MM.1S (cell line): Measurements from ENCODE around the gene AK8.
A peak's percentile ranks its signal among the peaks of the same experiment; 100 is the strongest.

ENCODE experiments used
- DNase-seq: peaks from one replicate; pipeline ENCODE4 v3.0.0-alpha.2; 2015
- H2AFZ ChIP-seq: fragments of 300-600 bp; sonication (generic); 2 replicates; pipeline ENCODE4 v1.6.0; 2016; ENCODE audit warnings: antibody characterized with exemption, low read length
- H3F3A ChIP-seq: fragments of 300-600 bp; sonication (generic); 2 replicates; pipeline ENCODE4 v1.6.1; 2016; ENCODE audit warnings: mild to moderate bottlenecking, antibody characterized with exemption, low read length, moderate library complexity, mixed read lengths; ENCODE audit not compliant: insufficient read depth
- H3K27ac ChIP-seq: fragments of 300-600 bp; sonication (generic); 2 replicates; pipeline ENCODE4 v1.5.1; 2016; ENCODE audit warnings: mild to moderate bottlenecking, low read length
- H3K27me3 ChIP-seq: fragments of 300-600 bp; sonication (generic); replicated peaks from 2 replicates; pipeline ENCODE4 v1.6.0; 2016; ENCODE audit warnings: low read length; ENCODE audit not compliant: insufficient read depth
- H3K36me3 ChIP-seq: fragments of 300-600 bp; sonication (generic); replicated peaks from 2 replicates; pipeline ENCODE4 v1.6.1; 2016; ENCODE audit warnings: mild to moderate bottlenecking, low read length, mixed read lengths; ENCODE audit not compliant: insufficient read depth
- H3K4me1 ChIP-seq: fragments of 300-600 bp; sonication (generic); 2 replicates; pipeline ENCODE4 v1.6.1; 2016; ENCODE audit warnings: low read length, mixed read lengths
- H3K4me2 ChIP-seq: fragments of 300-600 bp; sonication (generic); 2 replicates; pipeline ENCODE4 v1.6.0; 2016; ENCODE audit warnings: low read depth, low read length
- H3K4me3 ChIP-seq: fragments of 300-600 bp; sonication (generic); 2 replicates; pipeline ENCODE4 v1.5.1; 2016; ENCODE audit warnings: low read length, mixed read lengths
- H3K79me2 ChIP-seq: fragments of 300-600 bp; sonication (generic); 2 replicates; pipeline ENCODE4 v1.6.1; 2016; ENCODE audit warnings: mixed run types, low read length, mixed read lengths
- H3K9ac ChIP-seq: fragments of 300-600 bp; sonication (generic); 2 replicates; pipeline ENCODE4 v1.6.1; 2016; ENCODE audit warnings: low read length, mixed read lengths
- H3K9me2 ChIP-seq: fragments of 300-600 bp; sonication (generic); replicated peaks from 2 replicates; pipeline ENCODE4 v1.6.1; 2016; ENCODE audit warnings: mild to moderate bottlenecking, low read length, mixed read lengths; ENCODE audit not compliant: insufficient read depth
- H3K9me3 ChIP-seq: fragments of 300-600 bp; sonication (generic); replicated peaks from 2 replicates; pipeline ENCODE4 v1.6.1; 2016; ENCODE audit warnings: mild to moderate bottlenecking, low read length, mixed read lengths; ENCODE audit not compliant: insufficient read depth
- H4K20me1 ChIP-seq: fragments of 300-600 bp; sonication (generic); 2 replicates; pipeline ENCODE4 v1.6.1; 2016; ENCODE audit warnings: mild to moderate bottlenecking, low read length, moderate library complexity, mixed read lengths; ENCODE audit not compliant: insufficient read depth
- CTCF ChIP-seq: fragments of 300-600 bp; sonication (generic); IDR thresholded peaks from 2 replicates; pipeline ENCODE4 v1.5.1; 2016; ENCODE audit warnings: antibody characterized with exemption, low read length, mixed read lengths
- EZH2 ChIP-seq: fragments of 300-600 bp; sonication (generic); optimal IDR thresholded peaks from 2 replicates; pipeline ENCODE3; 2017; ENCODE audit warnings: low read depth, mild to moderate bottlenecking, antibody characterized with exemption, low read length, mixed read lengths
- EZH2phosphoT487 ChIP-seq: fragments of 300-600 bp; sonication (generic); IDR thresholded peaks from 2 replicates; pipeline ENCODE4 v1.6.1; 2018; ENCODE audit warnings: antibody characterized with exemption, low read length

The AK8 gene

GRCh38 chr9:132770770-132771310, 107.2 kb downstream of the AK8 start:
- Histone ChIP-seq H3K4me2 (0 out of 2 replicates have a peak overlapping the region, but pooled peaks have one; percentile 91), H3K36me3 (no peaks in the 10 kb centered on the region), H3K9ac (no peak overlapping the region), H2AFZ (no peak overlapping the region), H3K9me3 (no peaks in the 10 kb centered on the region), H3K79me2 (no peaks in the 10 kb centered on the region), H3K27me3 (peaks cover 53% of the 10 kb centered on the region), H3K27ac (no peak overlapping the region), H4K20me1 (no peaks in the 10 kb centered on the region), H3K4me1 (no peaks in the 10 kb centered on the region), H3F3A (no peaks in the 10 kb centered on the region), H3K4me3 (no peak overlapping the region), H3K9me2 (no peaks in the 10 kb centered on the region)
- DNase-seq, result no peak
- no peak for TF ChIP-seq CTCF

GRCh38 chr9:132769906-132770769, 107.9 kb downstream of the AK8 start:
- DNase-seq, result peak; percentile 53
- peak overlapping the region; percentile 84 for H3K4me3 ChIP-seq
- no peaks in the 10 kb centered on the region for H3F3A ChIP-seq
- no peaks in the 10 kb centered on the region for H3K79me2 ChIP-seq
- TF ChIP-seq CTCF, result no peak
- TF ChIP-seq EZH2phosphoT487, result no peak
- TF ChIP-seq EZH2, result no peak
- H4K20me1 ChIP-seq, result no peaks in the 10 kb centered on the region
- H2AFZ ChIP-seq, result peak overlapping the region; percentile 95
- H3K4me1 ChIP-seq, result no peaks in the 10 kb centered on the region
- peak overlapping the region; percentile 30; the same call in 1 of the 2 replicates for H3K9ac ChIP-seq
- no peak overlapping the region for H3K27ac ChIP-seq
- H3K36me3 ChIP-seq, result no peaks in the 10 kb centered on the region
- peak overlapping the region; percentile 91 for H3K4me2 ChIP-seq
- no peaks in the 10 kb centered on the region for H3K9me2 ChIP-seq
- no peaks in the 10 kb centered on the region for H3K9me3 ChIP-seq
- peaks cover 54% of the 10 kb centered on the region for H3K27me3 ChIP-seq

GRCh38 chr9:132768932-132769905, 108.9 kb downstream of the AK8 start:
- Histone ChIP-seq H3K27ac (no peak overlapping the region), H3K27me3 (peaks cover 52% of the 10 kb centered on the region), H3K9me2 (no peaks in the 10 kb centered on the region), H3K9ac (peak overlapping the region; percentile 30; the same call in 1 of the 2 replicates), H3K9me3 (no peaks in the 10 kb centered on the region), H2AFZ (peak overlapping the region; percentile 95), H3K36me3 (no peaks in the 10 kb centered on the region), H4K20me1 (no peaks in the 10 kb centered on the region), H3K79me2 (no peaks in the 10 kb centered on the region), H3K4me3 (peak overlapping the region; percentile 84), H3F3A (no peaks in the 10 kb centered on the region), H3K4me2 (peak overlapping the region; percentile 91), H3K4me1 (no peaks in the 10 kb centered on the region)
- no peak for TF ChIP-seq EZH2phosphoT487
- peak; percentile 40 for TF ChIP-seq CTCF
- peak; percentile 35 for DNase-seq
